NCI-H2196 (cell line): ENCODE results near the gene DOCK1.
"Not testable (repeated sequence)": the region's sequence is repeated elsewhere in the genome, so short reads cannot be mapped to it uniquely, and the experiment has no call there.

Experiments used
- DNase-seq: peaks from one replicate; lab custom pipeline; 2025; ENCODE audit not compliant: unreplicated experiment; lab: John Stamatoyannopoulos, UW

The DOCK1 gene

GRCh38 chr10:126902157-126902556, 3.1 kb upstream of the DOCK1 start:
- DNase-seq: no peak

GRCh38 chr10:126903656-126904360, 1.4 kb upstream of the DOCK1 start:
- no peak for DNase-seq

- no peak for DNase-seq
Measured at GRCh38 chr10:126904516-126904817, 761 bp upstream of the DOCK1 start.

- DNase-seq: no peak
Measured at GRCh38 chr10:126905776-126906703, 812 bp downstream of the DOCK1 start.

- no peak for DNase-seq
Measured at GRCh38 chr10:126906704-126907422, 1.6 kb downstream of the DOCK1 start.

GRCh38 chr10:126907423-126907970, 2.3 kb downstream of the DOCK1 start:
- DNase-seq: no peak

GRCh38 chr10:126908225-126908624, 3.0 kb downstream of the DOCK1 start:
- DNase-seq: no peak

GRCh38 chr10:126908729-126909128, 3.5 kb downstream of the DOCK1 start:
- no peak for DNase-seq

- no peak for DNase-seq
Measured at GRCh38 chr10:126909147-126909546, 3.9 kb downstream of the DOCK1 start.

GRCh38 chr10:126910196-126910595, 5.0 kb downstream of the DOCK1 start:
- no peak for DNase-seq

- no peak for DNase-seq
Measured at GRCh38 chr10:126910798-126911197, 5.6 kb downstream of the DOCK1 start.

GRCh38 chr10:126911301-126911700, 6.1 kb downstream of the DOCK1 start:
- no peak for DNase-seq

- DNase-seq: no peak
Measured at GRCh38 chr10:126913316-126913715, 8.1 kb downstream of the DOCK1 start.

- no peak for DNase-seq
Measured at GRCh38 chr10:126914561-126914960, 9.3 kb downstream of the DOCK1 start.

- not testable (repeated sequence) for DNase-seq
Measured at GRCh38 chr10:126916952-126917351, 11.7 kb downstream of the DOCK1 start.

GRCh38 chr10:126917375-126917774, 12.1 kb downstream of the DOCK1 start:
- DNase-seq: no peak

- DNase-seq: no peak
Measured at GRCh38 chr10:126917975-126918908, 13.0 kb downstream of the DOCK1 start.

GRCh38 chr10:126919426-126919825, 14.2 kb downstream of the DOCK1 start:
- no peak for DNase-seq

- DNase-seq: no peak
Measured at GRCh38 chr10:126921162-126921561, 15.9 kb downstream of the DOCK1 start.

GRCh38 chr10:126921974-126922525, 16.8 kb downstream of the DOCK1 start:
- DNase-seq: no peak
